Skeletal muscle satellite cell (primary cell): Measurements from ENCODE around the gene ARHGDIG.

Experiments used
- H3K27me3 ChIP-seq: 2 replicates; pipeline ENCODE4 v1.7.0; 2013; ENCODE audit warnings: low read length; ENCODE audit not compliant: control insufficient read depth, insufficient read depth
- H3K36me3 ChIP-seq: 2 replicates; pipeline ENCODE4 v1.7.0; 2013; ENCODE audit warnings: mild to moderate bottlenecking, control low read depth, low read length; ENCODE audit not compliant: insufficient read depth
- H3K4me1 ChIP-seq: 2 replicates; pipeline ENCODE4 v1.7.0; 2013; ENCODE audit warnings: low read length; ENCODE audit not compliant: control insufficient read depth, insufficient read depth
- H3K4me2 ChIP-seq: 2 replicates; pipeline ENCODE4 v1.7.0; 2013; ENCODE audit warnings: mild to moderate bottlenecking, low read length
- H3K4me3 ChIP-seq: 2 replicates; pipeline ENCODE4 v1.7.0; 2013; ENCODE audit warnings: low read length
- H3K9ac ChIP-seq: 2 replicates; pipeline ENCODE4 v1.7.0; 2013; ENCODE audit warnings: mild to moderate bottlenecking, low read depth, low read length, moderate library complexity
- H3K9me3 ChIP-seq: replicated peaks from 2 replicates; pipeline ENCODE4 v1.7.0; 2013; ENCODE audit warnings: mild to moderate bottlenecking, control low read depth, low read length

ARHGDIG gene

GRCh38 chr16:284204-285120 is 4.1 kb downstream of the ARHGDIG start:
- Histone ChIP-seq H3K27me3 (peaks cover 17% of the 10 kb centered on the region), H3K4me2 (no peak overlapping the region), H3K36me3 (peaks cover 17% of the 10 kb centered on the region), H3K9me3 (no peaks in the 10 kb centered on the region), H3K4me1 (no peaks in the 10 kb centered on the region), H3K4me3 (no peak overlapping the region), H3K9ac (no peak overlapping the region)

DNA sequence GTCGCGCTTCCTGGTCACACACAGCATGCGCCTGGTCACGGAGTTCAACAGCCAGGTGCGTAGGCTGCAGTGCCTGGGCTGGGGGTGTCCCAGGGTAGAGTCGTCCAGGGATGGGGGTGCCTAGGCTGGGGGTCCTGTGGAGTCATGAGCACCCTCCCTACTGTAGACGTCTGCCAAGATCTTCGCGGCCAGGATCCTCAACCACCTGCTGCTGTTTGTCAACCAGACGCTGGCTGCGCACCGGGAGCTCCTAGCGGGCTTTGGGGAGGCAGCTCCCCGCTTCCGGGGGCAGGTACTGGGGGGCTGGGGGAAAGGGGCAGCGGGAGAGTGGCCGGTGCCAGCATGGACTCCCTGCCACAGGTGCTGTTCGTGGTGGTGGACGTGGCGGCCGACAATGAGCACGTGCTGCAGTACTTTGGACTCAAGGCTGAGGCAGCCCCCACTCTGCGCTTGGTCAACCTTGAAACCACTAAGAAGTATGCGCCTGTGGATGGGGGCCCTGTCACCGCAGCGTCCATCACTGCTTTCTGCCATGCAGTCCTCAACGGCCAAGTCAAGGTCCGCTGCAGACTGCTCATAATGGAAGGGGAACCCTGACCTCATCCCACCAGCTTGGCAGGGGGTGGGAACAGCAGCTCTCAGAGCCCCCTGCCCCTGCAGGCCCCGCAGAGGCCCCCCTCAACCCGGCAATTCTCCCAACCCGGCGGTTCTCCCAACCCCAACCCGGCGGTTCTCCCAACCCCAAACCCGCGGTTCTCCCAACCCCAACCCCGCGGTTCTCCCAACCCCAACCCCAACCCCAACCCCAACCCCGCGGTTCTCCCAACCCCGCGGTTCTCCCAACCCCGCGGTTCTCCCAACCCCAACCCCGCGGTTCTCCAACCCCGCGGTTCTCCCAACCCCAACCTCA is 5.0 kb downstream of the ARHGDIG start:
- Histone ChIP-seq H3K4me1 (no peaks in the 10 kb centered on the region), H3K9me3 (no peaks in the 10 kb centered on the region), H3K4me3 (no peak overlapping the region), H3K9ac (no peak overlapping the region), H3K27me3 (peaks cover 17% of the 10 kb centered on the region), H3K36me3 (peaks cover 17% of the 10 kb centered on the region), H3K4me2 (no peak overlapping the region)

DNA sequence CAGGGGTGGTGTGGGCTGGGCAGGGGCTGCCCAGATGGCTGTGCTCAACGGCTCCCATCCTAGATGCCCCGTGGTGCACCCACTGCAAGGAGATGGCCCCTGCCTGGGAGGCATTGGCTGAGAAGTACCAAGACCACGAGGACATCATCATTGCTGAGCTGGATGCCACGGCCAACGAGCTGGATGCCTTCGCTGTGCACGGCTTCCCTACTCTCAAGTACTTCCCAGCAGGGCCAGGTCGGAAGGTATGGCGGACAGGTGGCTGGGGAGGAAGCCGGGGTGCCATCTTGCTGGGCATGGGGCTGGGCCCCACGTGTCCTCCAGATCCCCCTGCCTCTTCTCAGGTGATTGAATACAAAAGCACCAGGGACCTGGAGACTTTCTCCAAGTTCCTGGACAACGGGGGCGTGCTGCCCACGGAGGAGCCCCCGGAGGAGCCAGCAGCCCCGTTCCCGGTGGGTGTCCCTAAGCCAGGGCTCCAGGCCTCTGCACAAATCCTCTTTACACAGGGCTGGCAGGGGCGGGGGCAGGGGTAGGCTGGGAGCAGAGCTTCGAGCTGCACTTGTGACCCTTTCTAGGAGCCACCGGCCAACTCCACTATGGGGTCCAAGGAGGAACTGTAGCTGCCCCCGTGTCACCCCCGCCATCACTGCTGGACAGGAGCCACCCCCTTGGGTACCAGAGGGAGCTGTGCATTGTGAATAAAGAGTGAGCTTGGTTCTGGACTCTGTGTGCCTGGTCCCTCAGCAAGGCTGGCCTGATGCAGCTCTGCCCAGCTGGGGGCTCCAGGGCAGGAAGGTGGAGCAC is 6.3 kb downstream of the ARHGDIG start:
- no peak overlapping the region for H3K4me3 ChIP-seq
- H3K4me2 ChIP-seq = no peak overlapping the region
- H3K4me1 ChIP-seq = no peaks in the 10 kb centered on the region
- H3K9ac ChIP-seq = no peak overlapping the region
- peaks cover 17% of the 10 kb centered on the region for H3K36me3 ChIP-seq
- H3K27me3 ChIP-seq = peaks cover 8% of the 10 kb centered on the region
- H3K9me3 ChIP-seq = no peaks in the 10 kb centered on the region

- Histone ChIP-seq H3K4me3 (no peak overlapping the region), H3K4me2 (no peak overlapping the region)
These were observed 7.0 kb downstream of the ARHGDIG start for GRCh38 chr16:287298-287811.

DNA sequence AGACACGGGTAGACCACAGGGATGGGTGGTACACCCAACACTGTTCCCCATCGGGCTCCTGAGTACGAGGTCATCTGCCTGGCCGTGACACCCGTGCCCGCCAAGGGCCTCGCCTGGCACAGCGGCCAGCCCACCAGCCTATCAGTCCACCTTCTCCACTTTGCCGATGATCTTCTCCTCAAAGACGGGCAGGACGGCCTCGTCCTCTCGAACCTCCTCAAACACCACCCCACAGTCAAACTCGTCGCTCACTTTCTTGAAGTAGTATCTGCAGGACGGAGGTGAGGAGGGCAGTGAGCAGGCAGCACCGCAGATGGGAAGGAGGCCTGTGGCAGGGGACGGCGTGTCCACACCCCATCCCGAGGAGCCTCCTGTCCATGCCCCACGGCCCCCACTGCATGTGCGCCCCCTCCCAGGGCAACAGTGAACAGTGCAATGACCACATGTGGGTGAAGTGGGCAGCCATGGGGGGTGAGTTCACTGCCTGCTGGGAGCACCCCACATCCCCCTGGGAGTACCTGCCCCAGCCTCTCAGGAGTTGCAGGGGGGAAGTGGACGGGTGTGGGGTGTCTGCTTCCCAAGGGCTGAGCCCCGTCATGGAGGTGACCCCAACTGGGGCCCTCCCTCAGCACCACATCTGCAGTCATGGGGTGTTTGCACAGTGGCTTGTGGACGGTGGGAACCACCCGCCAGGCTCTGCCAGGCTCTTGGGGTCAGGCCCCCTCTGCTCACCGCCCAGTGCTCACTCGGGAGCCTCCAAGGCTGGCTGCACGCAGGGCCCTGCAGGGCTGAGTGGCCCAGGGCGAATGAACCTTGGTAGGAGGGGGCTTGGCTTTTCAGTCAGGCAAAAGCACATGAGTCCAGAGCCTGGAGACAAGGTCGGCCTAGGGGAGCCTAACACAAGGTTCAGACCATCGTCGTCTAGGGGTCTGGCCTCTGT is 7.9 kb downstream of the ARHGDIG start:
- no peaks in the 10 kb centered on the region for H3K9me3 ChIP-seq
- H3K4me2 ChIP-seq = no peak overlapping the region
- no peaks in the 10 kb centered on the region for H3K4me1 ChIP-seq
- no peak overlapping the region for H3K4me3 ChIP-seq
- no peaks in the 10 kb centered on the region for H3K27me3 ChIP-seq
- peaks cover 24% of the 10 kb centered on the region for H3K36me3 ChIP-seq
- H3K9ac ChIP-seq = no peak overlapping the region

More at GRCh38 chr16:287298-287811, 7.0 kb downstream of the ARHGDIG start:
- H3K9me3 ChIP-seq = no peaks in the 10 kb centered on the region
- H3K36me3 ChIP-seq = peaks cover 19% of the 10 kb centered on the region
- H3K4me1 ChIP-seq = no peaks in the 10 kb centered on the region
- peaks cover 4% of the 10 kb centered on the region for H3K27me3 ChIP-seq
- no peak overlapping the region for H3K9ac ChIP-seq

DNA sequence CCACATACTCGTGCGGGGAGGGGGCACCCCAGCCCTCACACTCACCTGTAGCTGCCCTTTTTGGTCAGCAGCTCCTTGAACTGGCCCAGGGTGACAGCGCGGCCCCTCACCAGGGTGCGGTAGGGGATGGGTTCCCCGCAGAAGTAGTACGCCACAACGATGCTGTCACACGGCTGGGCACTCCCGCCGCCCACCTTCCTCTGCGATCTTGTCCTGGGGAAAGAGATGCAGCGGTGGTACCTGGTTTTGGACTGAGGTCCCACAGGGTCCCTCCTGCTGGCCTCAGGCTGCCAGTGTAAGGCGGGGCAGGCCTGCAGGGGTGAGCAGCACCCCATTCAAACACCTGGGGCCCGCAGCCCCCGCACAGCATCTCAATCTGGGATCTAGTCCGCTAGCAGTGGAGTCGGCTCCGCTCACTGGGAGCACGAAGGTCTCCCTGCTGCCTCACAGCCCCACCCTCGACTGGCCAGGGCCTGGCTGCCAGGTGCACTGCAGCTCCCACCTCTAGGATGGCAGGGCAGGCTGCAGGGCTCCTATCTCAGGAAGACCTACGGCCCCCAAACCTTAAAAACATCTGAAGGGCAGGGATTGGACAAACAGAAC is 9.1 kb downstream of the ARHGDIG start:
- Histone ChIP-seq H3K9me3 (no peaks in the 10 kb centered on the region), H3K4me3 (no peak overlapping the region), H3K4me1 (no peaks in the 10 kb centered on the region), H3K27me3 (no peaks in the 10 kb centered on the region), H3K36me3 (peaks cover 24% of the 10 kb centered on the region), H3K4me2 (no peak overlapping the region), H3K9ac (no peak overlapping the region)

GRCh38 chr16:290015-290680 is 9.8 kb downstream of the ARHGDIG start:
- Histone ChIP-seq H3K4me2 (no peak overlapping the region), H3K27me3 (no peaks in the 10 kb centered on the region), H3K4me1 (no peaks in the 10 kb centered on the region), H3K9ac (no peak overlapping the region), H3K36me3 (peaks cover 24% of the 10 kb centered on the region), H3K9me3 (no peaks in the 10 kb centered on the region), H3K4me3 (no peak overlapping the region)

DNA sequence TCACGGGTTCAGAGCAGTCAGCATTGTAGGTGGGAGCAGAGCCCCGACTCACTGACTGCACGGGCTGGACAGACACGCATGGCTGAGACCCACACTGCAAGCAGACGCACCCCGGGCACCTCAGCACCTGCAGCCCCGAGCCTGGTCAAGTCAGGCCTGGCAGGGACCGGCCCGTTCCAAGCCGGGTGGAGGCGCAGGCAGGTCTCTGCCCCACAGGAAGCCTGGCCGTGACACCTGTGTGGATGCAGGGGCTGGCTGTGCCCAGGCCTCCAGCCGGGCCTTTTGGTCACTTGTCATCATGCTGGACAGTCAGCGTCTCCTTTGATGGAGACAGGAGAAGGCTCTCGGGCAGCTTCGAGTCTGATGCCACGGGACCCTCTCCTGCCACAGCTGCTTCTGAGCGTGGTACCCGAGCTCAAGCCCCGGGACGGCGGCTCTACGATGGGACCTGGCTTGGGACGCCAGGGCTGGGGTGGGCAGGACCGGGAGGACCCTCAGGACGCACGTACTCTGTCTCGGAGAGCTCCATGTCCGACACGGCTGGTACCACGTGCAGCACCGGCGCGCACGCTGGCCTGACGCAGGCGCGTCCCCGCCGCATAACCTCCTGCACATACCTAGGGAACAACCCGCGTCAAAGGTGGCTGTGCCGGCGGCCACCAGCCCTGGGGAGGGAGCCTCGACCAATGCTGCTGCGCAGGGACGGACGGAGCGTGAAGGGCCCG is 10.5 kb downstream of the ARHGDIG start:
- no peak overlapping the region for H3K4me2 ChIP-seq
- no peaks in the 10 kb centered on the region for H3K27me3 ChIP-seq
- H3K9ac ChIP-seq = no peak overlapping the region
- no peaks in the 10 kb centered on the region for H3K4me1 ChIP-seq
- H3K9me3 ChIP-seq = no peaks in the 10 kb centered on the region
- no peak overlapping the region for H3K4me3 ChIP-seq
- H3K36me3 ChIP-seq = peaks cover 24% of the 10 kb centered on the region

- Histone ChIP-seq H3K36me3 (peaks cover 24% of the 10 kb centered on the region), H3K4me1 (no peaks in the 10 kb centered on the region), H3K4me3 (no peak overlapping the region), H3K4me2 (no peak overlapping the region), H3K9ac (no peak overlapping the region), H3K9me3 (no peaks in the 10 kb centered on the region), H3K27me3 (no peaks in the 10 kb centered on the region)
These were observed 11.1 kb downstream of the ARHGDIG start for GRCh38 chr16:291539-291938.
